Mesenchymal stem cell (in vitro differentiated cells and primary cell): ENCODE results near the gene MAN1A1.

Experiments used
- DNase-seq: peaks from one replicate; pipeline ENCODE4 v3.0.0-alpha.2; 2013
- H2AFZ ChIP-seq: one replicate; pipeline ENCODE4 v1.6.1; 2013; ENCODE audit warnings: low read depth, mild to moderate bottlenecking, control low read depth, inconsistent platforms, low read length, moderate library complexity
- H2AK5ac ChIP-seq: 2 replicates; pipeline ENCODE4 v1.6.1; 2013; ENCODE audit warnings: low read length, moderate library complexity, mild to moderate bottlenecking, inconsistent platforms; ENCODE audit not compliant: severe bottlenecking
- H2BK120ac ChIP-seq: one replicate; pipeline ENCODE4 v1.6.1; 2013; ENCODE audit warnings: low read depth, mild to moderate bottlenecking, inconsistent platforms, low read length, moderate library complexity
- H2BK12ac ChIP-seq, 2 experiments: one replicate each; pipeline ENCODE4 v1.6.1; 2013; ENCODE audit warnings: inconsistent platforms in 2 of 2, low read length in 2 of 2, mild to moderate bottlenecking in 2 of 2, moderate library complexity in 2 of 2, control low read depth in 1 of 2
- H2BK15ac ChIP-seq: one replicate; pipeline ENCODE4 v1.6.1; 2013; ENCODE audit warnings: mild to moderate bottlenecking, low read depth, inconsistent platforms; ENCODE audit not compliant: poor library complexity, severe bottlenecking
- H2BK5ac ChIP-seq: 2 replicates; pipeline ENCODE4 v1.6.1; 2013; ENCODE audit warnings: low read depth, mild to moderate bottlenecking, low read length, control low read depth, inconsistent platforms; ENCODE audit not compliant: poor library complexity, severe bottlenecking
- H3K14ac ChIP-seq, 2 experiments: one replicate each; pipeline ENCODE4 v1.6.1; 2013; ENCODE audit warnings: inconsistent platforms in 2 of 2, low read length in 2 of 2, control low read depth in 1 of 2, mild to moderate bottlenecking in 1 of 2, moderate library complexity in 1 of 2
- H3K18ac ChIP-seq, 2 experiments: one replicate each; pipeline ENCODE4 v1.6.1; 2013; ENCODE audit warnings: inconsistent platforms in 2 of 2, low read length in 2 of 2, control low read depth in 1 of 2, low read depth in 1 of 2, mild to moderate bottlenecking in 1 of 2
- H3K23ac ChIP-seq, 2 experiments: one replicate each; pipeline ENCODE4 v1.6.1; 2013; ENCODE audit warnings: inconsistent platforms in 2 of 2, low read length in 2 of 2, mild to moderate bottlenecking in 2 of 2, moderate library complexity in 2 of 2, control low read depth in 1 of 2
- H3K27ac ChIP-seq: 2 replicates; pipeline ENCODE4 v1.5.1; 2013; ENCODE audit warnings: mild to moderate bottlenecking, moderate library complexity, low read length, control low read depth, inconsistent platforms; ENCODE audit not compliant: poor library complexity, severe bottlenecking
- H3K27me3 ChIP-seq, 2 experiments: 2 replicates each; pipeline versions ENCODE4 v1.6.1 to v1.7.0; 2013; ENCODE audit warnings: low read length in 2 of 2, mild to moderate bottlenecking in 2 of 2, moderate library complexity in 2 of 2, control low read depth in 1 of 2, inconsistent platforms in 1 of 2; ENCODE audit not compliant: control insufficient read depth in 1 of 2, insufficient read depth in 1 of 2
- H3K36me3 ChIP-seq, 2 experiments: 2 replicates each; pipeline versions ENCODE4 v1.6.1 to v1.7.0; 2013; ENCODE audit warnings: low read length in 2 of 2, control low read depth in 1 of 2, inconsistent platforms in 1 of 2, low read depth in 1 of 2, mild to moderate bottlenecking in 1 of 2; ENCODE audit not compliant: insufficient read depth in 2 of 2, control insufficient read depth in 1 of 2
- H3K4ac ChIP-seq, 2 experiments: one replicate each; pipeline ENCODE4 v1.6.1; 2013; ENCODE audit warnings: inconsistent platforms in 2 of 2, low read length in 2 of 2, mild to moderate bottlenecking in 2 of 2, moderate library complexity in 2 of 2, control low read depth in 1 of 2, low read depth in 1 of 2
- H3K4me1 ChIP-seq: 2 replicates; pipeline ENCODE4 v1.6.1; 2013; ENCODE audit warnings: low read depth, low read length, control low read depth; ENCODE audit not compliant: control insufficient read depth, insufficient read depth
- H3K4me2 ChIP-seq: 2 replicates; pipeline ENCODE4 v1.6.1; 2013; ENCODE audit warnings: low read length, mild to moderate bottlenecking, inconsistent platforms; ENCODE audit not compliant: poor library complexity, severe bottlenecking
- H3K4me3 ChIP-seq, 2 experiments: 2 replicates each; pipeline versions ENCODE4 v1.5.1 to v1.7.0; 2013; ENCODE audit warnings: low read length in 2 of 2, mild to moderate bottlenecking in 2 of 2, control low read depth in 1 of 2, low read depth in 1 of 2; ENCODE audit not compliant: insufficient read depth in 1 of 2
- H3K79me1 ChIP-seq: replicated peaks from 2 replicates; pipeline ENCODE4 v1.6.1; 2013; ENCODE audit warnings: mild to moderate bottlenecking, control low read depth, low read length, inconsistent platforms; ENCODE audit not compliant: poor library complexity, severe bottlenecking
- H3K9ac ChIP-seq: 2 replicates; pipeline ENCODE4 v1.7.0; 2013; ENCODE audit warnings: mild to moderate bottlenecking, low read length, moderate library complexity
- H3K9me3 ChIP-seq: 2 replicates; pipeline ENCODE4 v1.7.0; 2013; ENCODE audit warnings: mild to moderate bottlenecking, low read length; ENCODE audit not compliant: control insufficient read depth
- H4K8ac ChIP-seq: one replicate; pipeline ENCODE4 v1.6.1; 2013; ENCODE audit warnings: inconsistent platforms, mild to moderate bottlenecking, low read length, moderate library complexity
- H4K91ac ChIP-seq: one replicate; pipeline ENCODE4 v1.6.1; 2013; ENCODE audit warnings: mild to moderate bottlenecking, low read length, inconsistent platforms
- WGBS: methylation state at CpG from one replicate; pipeline ENCODE4 v1.1.7; 2013; ENCODE audit warnings: mixed read lengths; 5-methylcytosine and 5-hydroxymethylcytosine counted together

The MAN1A1 gene

GRCh38 chr6:119255492-119255891, 94.1 kb downstream of the MAN1A1 start:
- Histone ChIP-seq H3K4me3 (no peak overlapping the region), H3K23ac (no peak overlapping the region), H3K14ac (no peak overlapping the region), H3K9me3 (no peaks in the 10 kb centered on the region), H2BK5ac (no peak overlapping the region), H3K36me3 (peaks cover 0 to 28% of the 10 kb centered on the region in 2 experiments), H3K4me1 (no peaks in the 10 kb centered on the region), H3K18ac (no peak overlapping the region), H3K27ac (no peak overlapping the region), H3K4ac (no peak overlapping the region), H3K79me1 (peaks cover 3% of the 10 kb centered on the region), H4K91ac (no peak overlapping the region), H2BK120ac (no peak overlapping the region), H2BK15ac (no peak overlapping the region), H3K4me2 (no peak overlapping the region), H2AK5ac (no peak overlapping the region), H3K9ac (no peak overlapping the region), H4K8ac (no peak overlapping the region), H2AFZ (no peak overlapping the region), H2BK12ac (no peak overlapping the region), H3K27me3 (no peaks in the 10 kb centered on the region)
- WGBS = 100% methylated on average over 1 of the region's 3 CpGs
- no peak for DNase-seq

GRCh38 chr6:119250036-119250435, 99.5 kb downstream of the MAN1A1 start:
- Histone ChIP-seq H4K8ac (no peak overlapping the region), H2BK120ac (no peak overlapping the region), H3K4ac (no peak overlapping the region), H2BK5ac (no peak overlapping the region), H4K91ac (no peak overlapping the region), H2BK12ac (no peak overlapping the region), H2AK5ac (no peak overlapping the region), H3K79me1 (peaks cover 4% of the 10 kb centered on the region), H3K27me3 (no peaks in the 10 kb centered on the region), H3K4me3 (no peak overlapping the region), H2BK15ac (no peak overlapping the region), H3K27ac (no peak overlapping the region), H3K18ac (no peak overlapping the region), H3K9me3 (no peaks in the 10 kb centered on the region), H3K14ac (no peak overlapping the region), H3K4me2 (no peak overlapping the region), H2AFZ (no peak overlapping the region), H3K4me1 (no peaks in the 10 kb centered on the region), H3K23ac (no peak overlapping the region), H3K9ac (no peak overlapping the region), H3K36me3 (peaks cover 0 to 59% of the 10 kb centered on the region in 2 experiments)
- DNase-seq = no peak
- 98% methylated on average over 2 of the region's 2 CpGs for whole genome bisulfite sequencing

GRCh38 chr6:119249319-119249718, 100.2 kb downstream of the MAN1A1 start:
- no peak overlapping the region for H3K23ac ChIP-seq
- H3K27me3 ChIP-seq = no peaks in the 10 kb centered on the region

GRCh38 chr6:119247504-119247903, 102.1 kb downstream of the MAN1A1 start:
- Histone ChIP-seq H4K91ac (no peak overlapping the region), H2BK12ac (no peak overlapping the region), H3K18ac (no peak overlapping the region), H2AK5ac (no peak overlapping the region), H2BK120ac (no peak overlapping the region), H2BK5ac (no peak overlapping the region), H3K14ac (no peak overlapping the region), H3K4me3 (no peak overlapping the region), H3K4me1 (no peaks in the 10 kb centered on the region), H3K79me1 (peaks cover 1% of the 10 kb centered on the region), H3K4me2 (no peak overlapping the region), H4K8ac (no peak overlapping the region), H2BK15ac (no peak overlapping the region), H3K23ac (no peak overlapping the region), H3K4ac (no peak overlapping the region), H3K27ac (no peak overlapping the region), H3K9ac (no peak overlapping the region), H3K36me3 (peaks cover 0 to 67% of the 10 kb centered on the region in 2 experiments), H2AFZ (no peak overlapping the region), H3K9me3 (no peaks in the 10 kb centered on the region), H3K27me3 (no peaks in the 10 kb centered on the region)
- DNase-seq = no peak
- 95% methylated on average over 3 of the region's 3 CpGs for WGBS

More at GRCh38 chr6:119249319-119249718, 100.2 kb downstream of the MAN1A1 start:
- no peak overlapping the region for H2AK5ac ChIP-seq
- H3K18ac ChIP-seq = no peak overlapping the region
- H3K9me3 ChIP-seq = no peaks in the 10 kb centered on the region
- H2BK120ac ChIP-seq = no peak overlapping the region
- peaks cover 0 to 65% of the 10 kb centered on the region in 2 experiments for H3K36me3 ChIP-seq
- H4K8ac ChIP-seq = no peak overlapping the region
- peaks cover 4% of the 10 kb centered on the region for H3K79me1 ChIP-seq
- no peak overlapping the region for H3K9ac ChIP-seq
- H4K91ac ChIP-seq = no peak overlapping the region
- H3K27ac ChIP-seq = no peak overlapping the region
- no peak overlapping the region for H3K4ac ChIP-seq
- no peaks in the 10 kb centered on the region for H3K4me1 ChIP-seq
- 100% methylated on average over 4 of the region's 4 CpGs for WGBS
- no peak overlapping the region for H2BK5ac ChIP-seq
- H2BK12ac ChIP-seq = no peak overlapping the region
- peak overlapping the region in 1 of 2 experiments; percentile 57 for H3K14ac ChIP-seq
- H3K4me2 ChIP-seq = no peak overlapping the region
- no peak overlapping the region for H3K4me3 ChIP-seq
- DNase-seq = no peak
- H2AFZ ChIP-seq = no peak overlapping the region
- no peak overlapping the region for H2BK15ac ChIP-seq
